Measurements from ENCODE around the gene MORN4.

DNA sequence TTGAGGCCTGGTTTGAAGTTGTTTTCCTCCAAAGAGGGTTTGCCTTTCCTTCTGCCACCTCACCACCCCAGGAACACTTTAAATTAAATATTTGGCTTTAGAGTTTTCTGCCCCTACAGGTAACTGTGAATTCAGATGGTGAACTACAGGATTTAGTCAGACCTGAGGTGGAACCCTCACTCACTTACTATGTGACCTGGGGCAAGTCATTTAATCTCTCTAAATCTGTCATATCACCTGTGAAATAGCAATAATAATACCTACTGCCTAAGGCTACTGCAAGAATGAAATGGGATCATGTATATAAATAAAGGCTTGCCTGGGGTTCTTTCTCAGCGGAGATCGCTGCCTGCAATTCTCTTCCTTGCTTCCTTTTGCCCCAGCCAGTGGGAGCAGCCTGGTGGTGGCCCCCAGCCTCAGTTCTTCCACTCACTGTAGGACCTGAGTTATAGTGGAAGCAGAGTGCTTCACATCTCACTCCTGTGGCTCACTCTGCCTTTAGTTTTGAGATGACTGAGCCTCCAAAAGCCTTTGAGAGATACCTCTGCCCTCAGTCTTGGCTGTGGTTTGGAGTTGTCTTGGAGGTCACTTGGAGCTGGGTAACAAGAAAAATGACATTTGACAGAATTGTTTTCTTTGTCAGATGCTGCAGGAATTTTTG, 66.8 kb downstream of the MORN4 start:
- TF ChIP-seq, protein P1, sequence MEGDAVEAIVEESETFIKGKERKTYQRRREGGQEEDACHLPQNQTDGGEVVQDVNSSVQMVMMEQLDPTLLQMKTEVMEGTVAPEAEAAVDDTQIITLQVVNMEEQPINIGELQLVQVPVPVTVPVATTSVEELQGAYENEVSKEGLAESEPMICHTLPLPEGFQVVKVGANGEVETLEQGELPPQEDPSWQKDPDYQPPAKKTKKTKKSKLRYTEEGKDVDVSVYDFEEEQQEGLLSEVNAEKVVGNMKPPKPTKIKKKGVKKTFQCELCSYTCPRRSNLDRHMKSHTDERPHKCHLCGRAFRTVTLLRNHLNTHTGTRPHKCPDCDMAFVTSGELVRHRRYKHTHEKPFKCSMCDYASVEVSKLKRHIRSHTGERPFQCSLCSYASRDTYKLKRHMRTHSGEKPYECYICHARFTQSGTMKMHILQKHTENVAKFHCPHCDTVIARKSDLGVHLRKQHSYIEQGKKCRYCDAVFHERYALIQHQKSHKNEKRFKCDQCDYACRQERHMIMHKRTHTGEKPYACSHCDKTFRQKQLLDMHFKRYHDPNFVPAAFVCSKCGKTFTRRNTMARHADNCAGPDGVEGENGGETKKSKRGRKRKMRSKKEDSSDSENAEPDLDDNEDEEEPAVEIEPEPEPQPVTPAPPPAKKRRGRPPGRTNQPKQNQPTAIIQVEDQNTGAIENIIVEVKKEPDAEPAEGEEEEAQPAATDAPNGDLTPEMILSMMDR (IDR thresholded peaks at IDR 0.05; ENCODE audit: low read length), result no peak
- TF ChIP-seq EZH2 (IDR thresholded peaks at IDR 0.05; ENCODE audit: borderline replicate concordance, low read length), result no peak
